Endothelial cell (in vitro differentiated cells): Measurements from ENCODE around the gene RUFY3. TPM values are rescaled to one million over a fixed set of nuclear protein-coding genes. Genes with fewer than 3 reads are reported as not detected.

Experiments
- DNase-seq: peaks from one replicate; pipeline ENCODE4 v3.0.0; 2021; ENCODE audit warnings: low spot score
- H3K27ac Mint-ChIP-seq: one replicate; pipeline ENCODE4 v1.8.0; 2021; ENCODE audit warnings: mixed read lengths, inconsistent platforms; ENCODE audit not compliant: unreplicated experiment
- H3K27me3 Mint-ChIP-seq: one replicate; pipeline ENCODE4 v1.8.0; 2021; ENCODE audit warnings: mild to moderate bottlenecking, moderate library complexity, mixed read lengths, inconsistent platforms; ENCODE audit not compliant: unreplicated experiment
- H3K36me3 Mint-ChIP-seq: one replicate; pipeline ENCODE4 v1.8.0; 2021; ENCODE audit warnings: mild to moderate bottlenecking, low read depth, mixed read lengths, inconsistent platforms; ENCODE audit not compliant: unreplicated experiment
- H3K4me1 Mint-ChIP-seq: one replicate; pipeline ENCODE4 v1.8.0; 2021; ENCODE audit warnings: mild to moderate bottlenecking, mixed read lengths, inconsistent platforms; ENCODE audit not compliant: unreplicated experiment
- H3K4me3 Mint-ChIP-seq: one replicate; pipeline ENCODE4 v1.8.0; 2021; ENCODE audit warnings: mild to moderate bottlenecking, mixed read lengths, inconsistent platforms; ENCODE audit not compliant: unreplicated experiment
- H3K9me3 Mint-ChIP-seq: one replicate; pipeline ENCODE4 v1.8.0; 2021; ENCODE audit warnings: mixed read lengths, inconsistent platforms; ENCODE audit not compliant: unreplicated experiment
- total RNA-seq: library from RNA; stranded (reverse); fragmentation: NEBNext Ultra II Directional; extraction: Animal tissue kit (Norgen Biotek cat#: 25700); gene quantifications from one replicate; pipeline ENCODE4 v1.2.1, GENCODE V29; 2021; ENCODE audit not compliant: unreplicated experiment
- TF ChIP-seq, protein P1 (sequence below): fragments of 200-600 bp; sonication (generic); IDR thresholded peaks from one replicate; pipeline ENCODE4 v1.5.0; 2021; ENCODE audit warnings: antibody characterized with exemption; ENCODE audit not compliant: unreplicated experiment

Gene RUFY3
- total RNA-seq, 1 donor from 2014 or later = 72.6 TPM

DNA sequence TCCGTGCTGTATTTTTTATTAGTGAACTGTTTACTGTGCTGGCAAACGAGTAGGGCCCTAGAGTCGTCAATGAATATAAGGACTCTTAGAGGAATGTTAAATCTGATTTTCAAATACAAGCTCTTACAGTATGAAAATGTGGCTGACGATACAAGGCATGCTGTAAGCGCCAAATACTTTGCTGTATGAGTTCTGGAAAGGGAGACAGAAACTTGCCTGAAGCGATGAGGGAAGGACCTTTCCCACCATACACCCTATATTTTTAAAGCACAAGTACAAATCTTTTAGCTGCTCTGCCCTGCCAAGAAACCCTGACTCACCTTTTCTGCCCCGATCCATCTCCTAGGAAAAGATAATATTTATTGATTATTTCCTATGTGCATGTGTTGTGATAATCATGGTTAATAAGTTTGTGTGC, 15.7 kb upstream of the RUFY3 start:
- Mint-ChIP-seq H3K4me3 (peak overlapping the region; percentile 92), H3K36me3 (peaks cover 6% of the 10 kb centered on the region), H3K27ac (peak overlapping the region; percentile 20), H3K4me1 (peaks cover 24% of the 10 kb centered on the region), H3K9me3 (no peaks in the 10 kb centered on the region), H3K27me3 (peaks cover 10% of the 10 kb centered on the region)
- TF ChIP-seq, protein P1, sequence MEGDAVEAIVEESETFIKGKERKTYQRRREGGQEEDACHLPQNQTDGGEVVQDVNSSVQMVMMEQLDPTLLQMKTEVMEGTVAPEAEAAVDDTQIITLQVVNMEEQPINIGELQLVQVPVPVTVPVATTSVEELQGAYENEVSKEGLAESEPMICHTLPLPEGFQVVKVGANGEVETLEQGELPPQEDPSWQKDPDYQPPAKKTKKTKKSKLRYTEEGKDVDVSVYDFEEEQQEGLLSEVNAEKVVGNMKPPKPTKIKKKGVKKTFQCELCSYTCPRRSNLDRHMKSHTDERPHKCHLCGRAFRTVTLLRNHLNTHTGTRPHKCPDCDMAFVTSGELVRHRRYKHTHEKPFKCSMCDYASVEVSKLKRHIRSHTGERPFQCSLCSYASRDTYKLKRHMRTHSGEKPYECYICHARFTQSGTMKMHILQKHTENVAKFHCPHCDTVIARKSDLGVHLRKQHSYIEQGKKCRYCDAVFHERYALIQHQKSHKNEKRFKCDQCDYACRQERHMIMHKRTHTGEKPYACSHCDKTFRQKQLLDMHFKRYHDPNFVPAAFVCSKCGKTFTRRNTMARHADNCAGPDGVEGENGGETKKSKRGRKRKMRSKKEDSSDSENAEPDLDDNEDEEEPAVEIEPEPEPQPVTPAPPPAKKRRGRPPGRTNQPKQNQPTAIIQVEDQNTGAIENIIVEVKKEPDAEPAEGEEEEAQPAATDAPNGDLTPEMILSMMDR = no peak
- no peak for DNase-seq

DNA sequence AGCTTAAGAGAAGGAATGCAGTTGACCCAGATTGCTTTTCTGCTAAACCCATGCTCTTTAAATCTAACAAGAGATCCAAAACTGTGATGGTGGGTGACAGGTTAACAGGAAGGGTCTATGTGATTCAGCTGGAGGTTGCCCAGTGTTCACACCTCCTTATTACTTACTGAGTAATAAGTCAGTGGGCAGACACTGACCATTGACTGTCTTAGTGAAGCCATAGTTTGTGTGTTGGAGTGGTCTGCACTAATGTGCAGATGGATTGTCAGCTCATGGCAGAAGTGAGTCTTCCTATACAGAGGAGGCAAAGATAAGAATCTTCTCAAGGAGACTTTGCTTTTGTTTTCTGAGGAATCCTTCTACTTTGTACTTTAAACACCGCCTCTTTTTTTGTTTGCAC, 15.2 kb upstream of the RUFY3 start:
- no peaks in the 10 kb centered on the region for H3K9me3 Mint-ChIP-seq
- H3K36me3 Mint-ChIP-seq = peaks cover 6% of the 10 kb centered on the region
- H3K27me3 Mint-ChIP-seq = peaks cover 10% of the 10 kb centered on the region
- TF ChIP-seq, protein P1 = no peak
- peaks cover 24% of the 10 kb centered on the region for H3K4me1 Mint-ChIP-seq
- peak overlapping the region; percentile 20 for H3K27ac Mint-ChIP-seq
- H3K4me3 Mint-ChIP-seq = peak overlapping the region; percentile 92
- DNase-seq = no peak

DNA sequence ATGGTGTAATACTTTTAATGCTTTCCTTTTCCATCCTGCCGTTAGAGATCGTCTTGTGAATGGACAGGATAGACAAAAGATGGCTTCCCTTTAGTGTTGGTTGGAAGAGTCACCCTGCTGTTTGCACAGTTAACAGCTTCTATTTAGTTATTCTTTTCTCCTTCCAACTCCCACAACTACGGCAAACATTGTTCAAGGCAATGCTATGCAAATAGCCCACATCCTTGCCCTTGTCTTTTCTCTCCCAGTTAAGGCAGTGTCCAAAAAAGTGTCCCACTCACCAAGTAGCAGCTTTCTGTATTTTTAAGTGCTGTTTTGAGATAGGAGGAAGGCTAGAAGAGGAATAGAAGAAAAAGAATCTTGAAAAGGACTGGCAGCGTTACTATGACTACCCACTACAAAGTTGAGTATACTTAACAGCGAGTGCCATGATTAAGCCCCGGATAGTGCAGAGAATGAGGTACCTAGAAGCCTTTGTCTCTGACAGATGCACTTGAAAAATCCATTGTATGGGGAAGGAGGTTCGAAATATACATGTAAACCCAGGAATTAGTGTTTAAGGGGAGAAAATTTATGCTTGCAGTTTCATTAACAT, 12.1 kb upstream of the RUFY3 start:
- no peaks in the 10 kb centered on the region for H3K27me3 Mint-ChIP-seq
- H3K4me3 Mint-ChIP-seq = no peak overlapping the region
- H3K27ac Mint-ChIP-seq = no peak overlapping the region
- H3K4me1 Mint-ChIP-seq = peaks cover 21% of the 10 kb centered on the region
- DNase-seq = no peak
- no peaks in the 10 kb centered on the region for H3K9me3 Mint-ChIP-seq
- TF ChIP-seq, protein P1 = no peak
- H3K36me3 Mint-ChIP-seq = no peaks in the 10 kb centered on the region

DNA sequence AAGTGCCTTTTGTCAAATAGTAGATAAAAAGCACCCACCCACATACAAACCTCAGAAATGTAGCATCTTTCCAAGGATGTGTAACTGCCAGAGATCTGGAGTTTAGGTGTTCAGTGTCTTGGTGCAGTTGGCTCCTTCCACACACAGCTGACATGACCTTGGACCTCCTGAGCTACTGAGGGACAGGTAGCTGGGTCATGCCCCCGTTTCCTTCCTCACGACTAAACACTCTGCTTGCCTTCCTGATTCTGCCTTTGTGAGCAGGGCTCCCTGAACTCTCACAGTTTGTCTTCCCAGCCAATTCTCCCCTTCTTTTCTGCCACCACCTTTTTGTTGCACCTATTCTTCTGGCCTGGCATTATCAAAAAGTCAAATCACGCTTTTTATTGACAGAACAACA, 10.2 kb upstream of the RUFY3 start:
- H3K27ac Mint-ChIP-seq = peak overlapping the region; percentile 10
- TF ChIP-seq, protein P1 = no peak
- DNase-seq = no peak
- H3K27me3 Mint-ChIP-seq = no peaks in the 10 kb centered on the region
- H3K4me1 Mint-ChIP-seq = peaks cover 13% of the 10 kb centered on the region
- peak overlapping the region; percentile 2 for H3K4me3 Mint-ChIP-seq
- no peaks in the 10 kb centered on the region for H3K36me3 Mint-ChIP-seq
- H3K9me3 Mint-ChIP-seq = no peaks in the 10 kb centered on the region

DNA sequence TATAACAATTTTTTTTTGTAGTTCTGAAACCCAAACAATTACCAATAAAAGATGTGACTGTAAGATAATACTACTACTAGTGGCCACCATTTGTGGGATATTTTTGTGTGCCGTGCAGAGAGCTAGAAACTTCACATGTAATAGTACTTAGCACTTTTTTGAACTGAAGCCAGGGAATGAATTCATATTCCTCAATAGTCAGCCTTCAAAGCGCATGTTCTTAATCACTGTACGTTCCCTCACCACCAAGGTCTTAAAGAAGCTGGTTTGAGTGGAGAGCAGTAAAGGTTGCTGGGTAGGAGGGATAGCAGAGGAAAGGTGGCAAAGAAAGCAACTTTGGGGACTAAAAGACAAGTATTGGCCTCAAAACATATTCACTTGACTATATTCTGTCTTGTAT, 9.6 kb upstream of the RUFY3 start:
- H3K4me3 Mint-ChIP-seq = no peak overlapping the region
- H3K36me3 Mint-ChIP-seq = no peaks in the 10 kb centered on the region
- H3K9me3 Mint-ChIP-seq = no peaks in the 10 kb centered on the region
- peaks cover 13% of the 10 kb centered on the region for H3K4me1 Mint-ChIP-seq
- DNase-seq = no peak
- TF ChIP-seq, protein P1 = no peak
- no peak overlapping the region for H3K27ac Mint-ChIP-seq
- no peaks in the 10 kb centered on the region for H3K27me3 Mint-ChIP-seq
